Measurements from ENCODE around the gene CAMKMT.

GRCh38 chr2:44397447-44398175 lies 35.9 kb downstream of the CAMKMT start:
- TF ChIP-seq, protein P1, sequence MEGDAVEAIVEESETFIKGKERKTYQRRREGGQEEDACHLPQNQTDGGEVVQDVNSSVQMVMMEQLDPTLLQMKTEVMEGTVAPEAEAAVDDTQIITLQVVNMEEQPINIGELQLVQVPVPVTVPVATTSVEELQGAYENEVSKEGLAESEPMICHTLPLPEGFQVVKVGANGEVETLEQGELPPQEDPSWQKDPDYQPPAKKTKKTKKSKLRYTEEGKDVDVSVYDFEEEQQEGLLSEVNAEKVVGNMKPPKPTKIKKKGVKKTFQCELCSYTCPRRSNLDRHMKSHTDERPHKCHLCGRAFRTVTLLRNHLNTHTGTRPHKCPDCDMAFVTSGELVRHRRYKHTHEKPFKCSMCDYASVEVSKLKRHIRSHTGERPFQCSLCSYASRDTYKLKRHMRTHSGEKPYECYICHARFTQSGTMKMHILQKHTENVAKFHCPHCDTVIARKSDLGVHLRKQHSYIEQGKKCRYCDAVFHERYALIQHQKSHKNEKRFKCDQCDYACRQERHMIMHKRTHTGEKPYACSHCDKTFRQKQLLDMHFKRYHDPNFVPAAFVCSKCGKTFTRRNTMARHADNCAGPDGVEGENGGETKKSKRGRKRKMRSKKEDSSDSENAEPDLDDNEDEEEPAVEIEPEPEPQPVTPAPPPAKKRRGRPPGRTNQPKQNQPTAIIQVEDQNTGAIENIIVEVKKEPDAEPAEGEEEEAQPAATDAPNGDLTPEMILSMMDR (conservative IDR thresholded peaks at IDR 0.05; ENCODE audit: low read length): no peak
- TF ChIP-seq EZH2phosphoT487 (IDR thresholded peaks at IDR 0.05; ENCODE audit: borderline replicate concordance, low read depth, low read length): no peak
